Karpas-422 (cell line): ENCODE results near the gene GUCY1A2. TPM values are rescaled to one million over a fixed set of nuclear protein-coding genes. Genes with fewer than 3 reads are reported as not detected.
"Not testable (repeated sequence)": the region's sequence is repeated elsewhere in the genome, so short reads cannot be mapped to it uniquely, and the experiment has no call there.

Experiments
- DNase-seq: peaks from one replicate; pipeline ENCODE4 v3.0.0-alpha.2; 2015
- H2AFZ ChIP-seq: fragments of 200-600 bp; sonication (generic); 2 replicates; pipeline ENCODE4 v1.6.1; 2014; ENCODE audit warnings: antibody characterized with exemption, low read length, mixed read lengths
- H3K27ac ChIP-seq: fragments of 200-600 bp; sonication (generic); 2 replicates; pipeline ENCODE4 v1.5.1; 2014; ENCODE audit warnings: mild to moderate bottlenecking, low read length, moderate library complexity
- H3K27me3 ChIP-seq: fragments of 200-600 bp; sonication (generic); 2 replicates; pipeline ENCODE4 v1.6.1; 2014; ENCODE audit warnings: low read length, mixed read lengths
- H3K36me3 ChIP-seq: fragments of 200-600 bp; sonication (generic); 2 replicates; pipeline ENCODE4 v1.6.1; 2014; ENCODE audit warnings: low read length, mixed read lengths; ENCODE audit not compliant: insufficient read depth
- H3K4me1 ChIP-seq: fragments of 200-600 bp; sonication (generic); 2 replicates; pipeline ENCODE4 v1.6.1; 2014; ENCODE audit warnings: mild to moderate bottlenecking, low read length, mixed read lengths
- H3K4me2 ChIP-seq: fragments of 200-600 bp; sonication (generic); 2 replicates; pipeline ENCODE4 v1.6.1; 2014; ENCODE audit warnings: low read length, low read depth, mild to moderate bottlenecking; ENCODE audit not compliant: poor library complexity, severe bottlenecking
- H3K4me3 ChIP-seq: fragments of 200-600 bp; sonication (generic); 2 replicates; pipeline ENCODE4 v1.5.1; 2014; ENCODE audit warnings: mild to moderate bottlenecking, antibody characterized with exemption, low read length, mixed read lengths
- H3K79me2 ChIP-seq: fragments of 200-600 bp; sonication (generic); 2 replicates; pipeline ENCODE4 v1.6.1; 2014; ENCODE audit warnings: mild to moderate bottlenecking, low read length, mixed read lengths
- H3K9ac ChIP-seq: fragments of 200-600 bp; sonication (generic); 2 replicates; pipeline ENCODE4 v1.6.0; 2014; ENCODE audit warnings: low read length
- H3K9me2 ChIP-seq: fragments of 200-600 bp; sonication (generic), shearing (Covaris generic); replicated peaks from 2 replicates; pipeline ENCODE4 v1.6.0; 2014; ENCODE audit warnings: mild to moderate bottlenecking, low read length, moderate library complexity; ENCODE audit not compliant: insufficient read depth
- H3K9me3 ChIP-seq: fragments of 300-700, 200-600 bp; sonication (generic); 2 replicates; pipeline ENCODE4 v1.6.1; 2014; ENCODE audit warnings: low read length, mixed read lengths
- H4K20me1 ChIP-seq: fragments of 200-600 bp; sonication (generic); 2 replicates; pipeline ENCODE4 v1.6.1; 2014; ENCODE audit warnings: mild to moderate bottlenecking, antibody characterized with exemption, low read length, low read depth; ENCODE audit not compliant: insufficient read depth
- total RNA-seq: library from RNA; depleted of rRNA; stranded (reverse); fragments of >200 nt; shearing (Covaris generic); gene quantifications from 2 replicates; pipeline ENCODE4 v1.2.3, GENCODE V29; 2014; ENCODE audit warnings: low replicate concordance; rRNA removed

The GUCY1A2 gene
- total RNA-seq, result 0.04 TPM in 1 of 2 replicates, not detected in the other

GRCh38 chr11:107018219-107018901 is at the start of gene GUCY1A2:
Gene GUCY1A2, minus strand, starts transcription at chr11:107018476. Its CDS starts 421 bp downstream, at chr11:107018055.
- Histone ChIP-seq H2AFZ (no peak within 1 kb of the TSS), H3K36me3 (no peaks in the 10 kb centered on the region), H3K9me3 (no peaks in the 10 kb centered on the region), H3K4me3 (no peak within 1 kb of the TSS), H3K4me2 (no peak within 1 kb of the TSS), H3K27me3 (no peaks in the 10 kb centered on the region), H3K9me2 (no peaks in the 10 kb centered on the region), H3K79me2 (no peaks in the 10 kb centered on the region), H3K9ac (no peak within 1 kb of the TSS), H4K20me1 (no peaks in the 10 kb centered on the region), H3K27ac (no peak within 1 kb of the TSS), H3K4me1 (no peaks in the 10 kb centered on the region)
- DNase-seq, result no peak

- H3K4me2 ChIP-seq, result no peak overlapping the region
- H3K9ac ChIP-seq, result no peak overlapping the region
- peaks cover 6% of the 10 kb centered on the region; the same call in 1 of the 2 replicates for H3K9me2 ChIP-seq
- H3K27ac ChIP-seq, result no peak overlapping the region
- DNase-seq, result no peak
- H3K27me3 ChIP-seq, result 0 out of 2 replicates have a peak, but pooled peaks cover 3% of the 10 kb centered on the region
- H3K4me1 ChIP-seq, result no peaks in the 10 kb centered on the region
- H2AFZ ChIP-seq, result no peak overlapping the region
- H4K20me1 ChIP-seq, result no peaks in the 10 kb centered on the region
- H3K4me3 ChIP-seq, result no peak overlapping the region
- H3K9me3 ChIP-seq, result peaks cover 9% of the 10 kb centered on the region
- no peaks in the 10 kb centered on the region for H3K79me2 ChIP-seq
- no peaks in the 10 kb centered on the region for H3K36me3 ChIP-seq
Measured at GRCh38 chr11:107054391-107054790, 36.1 kb upstream of the GUCY1A2 start.

GRCh38 chr11:107051332-107051731 is 33.1 kb upstream of the GUCY1A2 start:
- not testable (repeated sequence) for H3K9ac ChIP-seq, H3K36me3 ChIP-seq, H3K9me2 ChIP-seq, H4K20me1 ChIP-seq, H3K4me1 ChIP-seq, H3K4me2 ChIP-seq, DNase-seq, H3K27ac ChIP-seq, H3K27me3 ChIP-seq, H3K79me2 ChIP-seq, H2AFZ ChIP-seq, H3K9me3 ChIP-seq, H3K4me3 ChIP-seq

GRCh38 chr11:107050899-107051298 is 32.6 kb upstream of the GUCY1A2 start:
- H3K4me2 ChIP-seq, H4K20me1 ChIP-seq, H3K27me3 ChIP-seq, H2AFZ ChIP-seq, H3K27ac ChIP-seq, H3K79me2 ChIP-seq, H3K36me3 ChIP-seq, H3K4me3 ChIP-seq, H3K4me1 ChIP-seq, H3K9ac ChIP-seq, H3K9me3 ChIP-seq, DNase-seq, H3K9me2 ChIP-seq: not testable (repeated sequence)

- Histone ChIP-seq H3K4me3 (no peak overlapping the region), H2AFZ (no peak overlapping the region), H4K20me1 (no peaks in the 10 kb centered on the region), H3K27ac (no peak overlapping the region), H3K79me2 (no peaks in the 10 kb centered on the region), H3K4me1 (no peaks in the 10 kb centered on the region), H3K9ac (no peak overlapping the region), H3K36me3 (no peaks in the 10 kb centered on the region), H3K27me3 (no peaks in the 10 kb centered on the region), H3K9me2 (peaks cover 6% of the 10 kb centered on the region; the same call in 1 of the 2 replicates), H3K9me3 (peaks cover 9% of the 10 kb centered on the region), H3K4me2 (no peak overlapping the region)
- DNase-seq, result no peak
Measured at GRCh38 chr11:107050121-107050520, 31.8 kb upstream of the GUCY1A2 start.

GRCh38 chr11:107044503-107044902 is 26.2 kb upstream of the GUCY1A2 start:
- Histone ChIP-seq H4K20me1 (no peaks in the 10 kb centered on the region), H3K79me2 (no peaks in the 10 kb centered on the region), H3K27ac (no peak overlapping the region), H2AFZ (no peak overlapping the region), H3K9me3 (no peaks in the 10 kb centered on the region), H3K9ac (no peak overlapping the region), H3K4me2 (no peak overlapping the region), H3K9me2 (no peaks in the 10 kb centered on the region), H3K4me1 (peaks cover 7% of the 10 kb centered on the region), H3K27me3 (no peaks in the 10 kb centered on the region), H3K4me3 (no peak overlapping the region), H3K36me3 (no peaks in the 10 kb centered on the region)
- DNase-seq, result no peak

GRCh38 chr11:107043242-107044006 is 25.1 kb upstream of the GUCY1A2 start:
- no peak overlapping the region for H3K4me3 ChIP-seq
- H3K27me3 ChIP-seq, result no peaks in the 10 kb centered on the region

GRCh38 chr11:107042748-107043147 is 24.5 kb upstream of the GUCY1A2 start:
- H3K79me2 ChIP-seq, result no peaks in the 10 kb centered on the region
- H3K9me3 ChIP-seq, result no peaks in the 10 kb centered on the region
- H3K4me1 ChIP-seq, result peaks cover 7% of the 10 kb centered on the region
- H2AFZ ChIP-seq, result no peak overlapping the region
- H3K36me3 ChIP-seq, result no peaks in the 10 kb centered on the region
- DNase-seq, result no peak
- H4K20me1 ChIP-seq, result no peaks in the 10 kb centered on the region
- no peak overlapping the region for H3K27ac ChIP-seq
- no peak overlapping the region for H3K4me2 ChIP-seq
- H3K9ac ChIP-seq, result no peak overlapping the region
- no peaks in the 10 kb centered on the region for H3K9me2 ChIP-seq
- H3K4me3 ChIP-seq, result no peak overlapping the region
- no peaks in the 10 kb centered on the region for H3K27me3 ChIP-seq

More at GRCh38 chr11:107043242-107044006, 25.1 kb upstream of the GUCY1A2 start:
- Histone ChIP-seq H3K79me2 (no peaks in the 10 kb centered on the region), H2AFZ (no peak overlapping the region), H3K9me3 (no peaks in the 10 kb centered on the region), H3K9ac (no peak overlapping the region), H4K20me1 (no peaks in the 10 kb centered on the region), H3K4me1 (peaks cover 7% of the 10 kb centered on the region), H3K9me2 (no peaks in the 10 kb centered on the region), H3K36me3 (no peaks in the 10 kb centered on the region), H3K4me2 (no peak overlapping the region), H3K27ac (no peak overlapping the region)
- DNase-seq, result no peak
